CD4-positive, alpha-beta T cell treated with Interleukin-15 for 4 hours (primary cell): ENCODE measurements around the gene NPLOC4.
A peak's percentile ranks its signal among the peaks of the same experiment; 100 is the strongest.

Experiments used
- DNase-seq: peaks from one replicate; pipeline ENCODE4 v3.0.0-alpha.2; 2020; ENCODE audit warnings: low spot score

NPLOC4 gene

DNA sequence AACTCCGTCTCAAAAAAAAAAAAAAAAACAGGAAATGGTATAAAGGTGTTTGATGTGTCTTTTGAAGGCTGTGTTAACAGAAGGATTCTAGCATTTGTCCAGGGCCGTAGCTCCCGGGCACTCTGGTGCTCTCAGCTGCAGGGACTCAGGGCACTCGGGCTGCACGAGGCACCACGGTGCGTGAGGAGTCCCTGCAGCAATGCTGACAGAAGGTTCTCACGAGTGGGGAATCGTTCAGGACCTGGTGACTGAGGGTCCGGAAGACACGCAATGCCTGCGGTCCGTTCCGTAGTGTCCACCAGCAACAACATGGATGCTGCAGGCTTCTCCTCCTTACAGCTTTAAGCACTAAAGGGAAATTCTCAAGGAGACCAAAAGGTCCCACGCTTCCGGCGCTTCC lies 72.1 kb downstream of the NPLOC4 start:
- no peak for DNase-seq

DNA sequence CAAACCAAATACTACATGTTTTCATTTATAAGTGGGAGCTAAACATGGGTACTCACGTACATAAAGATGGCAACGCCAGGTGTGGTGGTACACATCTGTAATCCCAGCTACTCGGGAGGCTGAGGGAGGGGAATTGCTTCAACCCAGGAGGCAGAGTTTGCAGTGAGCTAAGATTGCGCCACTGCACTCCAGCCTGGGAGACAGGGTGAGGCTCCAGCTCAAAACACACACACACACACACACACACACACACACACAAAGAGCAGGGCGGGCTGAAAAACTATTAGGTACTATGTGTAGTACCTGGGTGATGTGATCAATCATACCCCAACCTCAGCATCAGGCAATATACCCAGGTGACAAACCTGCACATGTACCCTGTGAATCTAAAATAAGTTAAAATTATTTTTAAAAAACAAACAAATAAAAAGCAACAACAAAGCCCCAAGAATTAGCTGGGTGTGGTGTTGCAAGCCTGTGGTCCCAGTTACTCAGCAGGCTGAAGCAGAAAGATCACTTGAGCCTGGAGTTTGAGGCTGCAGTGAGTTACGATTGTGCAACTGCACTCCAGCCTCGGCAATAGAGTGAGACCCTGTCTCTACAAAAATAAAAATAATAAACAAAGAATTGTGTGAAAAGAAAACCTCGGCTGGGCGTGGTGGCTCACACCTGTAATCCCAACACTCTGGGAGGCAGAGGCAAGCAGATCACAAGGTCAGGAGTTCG lies 72.9 kb downstream of the NPLOC4 start:
- DNase-seq: no peak

DNA sequence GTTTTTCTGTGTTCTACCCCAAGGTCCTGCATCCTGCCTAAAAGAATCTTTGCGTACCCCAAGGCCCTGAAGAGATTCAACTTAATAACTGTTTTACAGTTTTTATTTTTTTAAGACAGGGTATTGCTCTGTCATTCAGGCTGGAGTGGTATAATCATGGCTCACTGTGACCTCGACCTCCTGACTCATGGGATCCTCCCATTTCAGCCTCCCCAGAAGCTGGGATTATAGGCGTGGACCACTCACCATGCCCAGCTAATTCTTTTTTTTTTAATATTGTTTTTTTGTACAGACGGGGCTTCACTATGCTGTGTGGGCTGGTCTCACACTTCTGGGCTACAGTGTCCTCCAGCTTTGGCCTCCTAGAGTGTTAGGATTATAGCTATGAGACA lies 75.4 kb downstream of the NPLOC4 start:
- no peak for DNase-seq

DNA sequence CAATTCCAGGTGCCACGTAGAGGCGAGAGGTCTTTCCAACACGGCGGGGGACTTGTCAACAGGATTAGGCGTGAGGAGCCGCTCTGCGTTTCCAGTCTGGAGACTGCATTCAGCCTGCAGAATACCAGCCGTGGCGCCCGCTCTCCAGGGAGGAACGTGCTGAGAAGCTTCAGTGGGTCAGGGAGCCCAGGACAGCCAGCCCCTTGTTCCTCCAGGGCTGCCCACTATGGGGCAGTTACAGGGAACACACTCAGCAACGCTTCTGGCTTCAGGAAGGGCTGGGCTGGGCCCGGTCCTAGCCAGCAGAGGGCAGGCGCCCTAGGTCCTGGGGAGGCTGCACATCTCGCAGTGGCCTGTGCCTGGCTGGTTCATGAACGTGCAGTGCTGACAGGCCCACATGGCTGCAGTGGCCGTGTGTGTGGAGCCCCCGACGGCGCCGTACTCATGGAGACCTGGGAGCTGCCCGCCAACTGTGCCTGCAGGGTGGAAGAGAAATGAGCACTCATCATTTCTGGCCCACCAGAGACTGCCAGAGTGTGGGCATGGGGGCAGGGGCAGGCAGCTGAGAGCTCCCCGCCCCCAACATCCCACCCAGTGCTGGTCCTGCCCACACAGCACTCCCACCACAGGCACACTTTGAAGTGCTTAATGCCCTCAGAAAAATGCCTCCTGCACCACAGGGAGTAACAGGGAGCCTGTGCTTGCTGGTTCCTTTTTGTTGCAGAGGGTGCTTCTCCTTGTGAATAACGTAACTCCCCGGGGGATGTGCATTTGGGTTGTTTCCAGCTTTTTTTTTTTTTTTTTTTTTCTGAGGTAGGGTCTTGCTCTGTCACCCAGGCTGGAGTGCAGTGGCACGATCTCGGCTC lies 77.7 kb downstream of the NPLOC4 start:
- DNase-seq: no peak

DNA sequence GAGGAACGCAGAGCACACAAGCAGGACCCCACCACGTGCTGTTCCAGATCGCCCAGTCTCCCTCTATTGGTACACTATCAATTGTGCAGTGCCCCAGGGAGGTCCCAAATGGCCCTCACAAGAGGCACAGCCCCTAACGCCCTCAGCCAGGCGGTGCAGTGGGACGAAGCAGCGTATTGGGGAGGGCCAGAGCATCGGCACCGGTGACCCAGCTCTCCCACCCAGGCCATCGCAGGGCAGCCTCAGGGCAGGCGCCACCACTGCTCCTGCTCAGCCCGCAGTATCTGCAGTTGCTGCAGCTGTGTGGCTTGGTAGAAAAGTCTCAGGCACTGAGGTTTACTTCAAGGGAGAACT lies 78.8 kb downstream of the NPLOC4 start:
- no peak for DNase-seq

DNA sequence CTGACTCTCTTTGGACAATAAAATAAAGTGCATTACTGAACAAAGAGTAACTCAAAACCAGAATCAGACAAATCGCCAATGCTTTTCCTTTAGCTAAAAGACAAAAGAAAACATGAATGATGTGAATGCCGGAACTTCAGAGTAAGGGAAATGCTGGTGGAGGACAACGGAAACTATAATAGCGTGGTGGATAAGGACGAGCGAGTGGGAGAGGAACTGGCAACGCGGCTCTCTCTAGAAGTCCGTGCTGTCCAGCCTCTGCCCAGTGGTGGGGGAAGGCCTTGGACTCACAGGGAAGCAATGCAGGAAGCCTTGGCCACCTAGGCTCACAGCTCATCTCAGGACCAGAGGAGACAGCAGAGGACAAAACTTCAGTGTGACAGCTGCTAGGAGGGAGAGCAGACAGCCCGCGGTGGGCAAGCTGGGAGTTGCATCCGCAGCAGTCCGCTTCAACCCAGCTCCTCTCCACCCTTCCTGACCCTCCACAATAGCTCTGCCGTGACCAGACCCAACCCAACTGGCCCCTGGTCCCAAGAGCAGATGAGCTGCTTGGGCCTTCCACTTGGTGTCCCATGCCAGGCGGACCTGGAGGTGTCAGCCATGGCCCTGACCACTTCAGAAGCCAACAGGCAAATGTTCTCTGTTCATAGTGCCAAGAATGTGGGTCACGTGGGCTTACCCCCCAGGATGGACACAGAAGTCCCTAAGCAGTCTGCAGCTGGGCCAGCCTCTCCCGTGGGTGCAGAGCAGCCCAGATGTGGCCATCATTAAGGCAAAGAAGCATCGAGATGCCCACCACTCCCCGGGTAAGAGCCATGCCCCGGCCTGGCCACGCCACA lies 79.4 kb downstream of the NPLOC4 start:
- DNase-seq: no peak

DNA sequence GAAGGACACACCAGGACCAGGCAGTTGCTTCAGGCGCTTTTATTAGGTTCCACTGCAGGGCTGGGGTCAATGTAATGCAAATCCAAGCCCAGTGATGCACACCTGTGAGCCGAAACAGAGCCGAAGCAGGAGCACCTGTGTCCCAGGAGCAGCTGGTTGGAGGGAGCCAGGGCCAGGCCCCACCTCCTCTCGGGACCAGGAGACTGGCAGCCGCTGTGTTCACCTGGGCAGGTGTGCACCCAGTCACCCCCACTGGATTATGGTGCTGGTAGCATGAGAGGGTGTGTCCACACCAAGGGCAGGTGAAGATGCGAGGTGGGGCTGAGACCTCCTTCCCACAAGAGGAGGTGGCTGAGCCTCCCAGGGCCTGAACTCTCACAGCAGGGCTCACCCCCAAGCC lies 80.0 kb downstream of the NPLOC4 start:
- DNase-seq: no peak

DNA sequence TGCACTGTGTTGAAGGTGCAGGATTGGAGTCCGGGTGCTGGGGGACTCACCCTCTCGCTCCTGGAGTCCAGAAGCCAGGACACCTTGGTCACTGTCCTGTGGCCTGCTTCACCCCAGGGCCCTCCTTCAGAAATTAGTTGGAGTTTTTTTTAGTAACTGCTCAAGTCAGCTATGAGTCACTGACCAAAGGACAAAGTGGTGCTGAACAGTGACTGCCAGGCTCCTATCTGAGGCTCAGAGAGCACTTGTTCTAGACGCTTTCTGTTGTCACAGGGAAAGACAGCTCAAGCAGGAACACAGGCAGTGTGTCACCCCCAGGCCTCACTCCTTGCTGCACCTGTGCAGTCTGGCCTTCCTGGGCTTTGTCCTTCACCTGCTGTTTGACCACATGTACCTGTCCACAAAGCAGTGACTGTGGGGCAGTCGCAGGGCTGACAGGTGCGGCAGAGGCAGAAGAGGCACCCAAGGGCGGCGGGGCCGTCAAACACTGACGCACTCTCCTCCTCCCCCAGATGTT lies 80.7 kb downstream of the NPLOC4 start:
- DNase-seq: no peak

DNA sequence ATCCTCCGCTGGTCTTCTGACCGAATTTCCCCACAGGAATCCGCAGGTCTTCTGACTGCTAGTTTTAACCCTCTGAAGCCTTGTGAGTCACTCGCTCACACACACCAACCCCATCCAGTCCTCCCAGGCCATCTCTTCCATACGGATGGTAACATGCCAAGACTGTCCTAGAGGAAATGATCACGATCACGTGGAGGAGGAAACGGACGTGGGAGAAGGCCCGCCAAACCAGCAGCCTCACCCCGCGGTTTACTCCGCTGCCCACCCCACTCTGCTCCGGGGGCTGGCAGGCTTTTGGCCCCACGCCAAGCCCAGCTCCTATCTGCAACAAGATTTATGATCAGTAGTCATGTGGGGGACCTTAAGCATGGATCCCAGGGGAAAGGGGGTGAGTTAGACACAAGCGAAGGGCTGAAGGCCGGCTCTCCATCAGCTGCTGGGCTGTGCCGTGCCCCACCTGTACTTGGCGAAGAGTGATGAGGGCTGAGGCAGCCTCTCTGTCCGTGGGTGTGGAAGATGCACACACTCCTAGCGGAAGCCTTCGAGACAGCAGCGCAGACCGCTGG lies 83.2 kb downstream of the NPLOC4 start:
- no peak for DNase-seq

DNA sequence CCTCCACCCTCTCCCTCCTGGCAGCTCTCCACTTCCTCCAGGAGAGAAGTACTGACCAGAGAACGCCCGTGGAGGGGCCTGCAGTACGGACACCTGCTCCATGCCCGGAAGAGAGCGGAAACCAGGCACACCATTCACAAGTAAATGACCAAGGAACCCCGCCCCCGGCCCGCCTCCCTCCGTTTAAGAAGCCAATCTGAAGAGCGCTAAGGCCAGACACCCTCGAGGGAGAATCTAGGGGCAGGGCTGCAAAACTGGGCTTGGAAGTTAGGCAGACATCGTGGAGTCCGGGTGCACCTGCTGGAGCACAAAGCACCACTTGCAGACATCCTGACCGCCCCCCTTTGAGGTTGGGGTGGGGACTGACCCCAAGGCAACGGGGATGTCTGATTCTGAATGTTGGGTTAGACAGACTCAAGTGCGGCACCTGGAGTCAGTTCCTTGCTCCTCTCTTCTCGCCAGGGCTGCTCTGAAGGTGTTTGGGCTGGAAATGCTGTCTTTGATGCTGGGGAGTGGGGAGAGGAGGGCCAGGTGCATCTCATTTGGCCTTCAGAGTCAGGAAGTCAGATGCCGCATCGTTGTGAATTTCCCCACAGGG lies 83.8 kb downstream of the NPLOC4 start:
- peak; percentile 69 for DNase-seq

DNA sequence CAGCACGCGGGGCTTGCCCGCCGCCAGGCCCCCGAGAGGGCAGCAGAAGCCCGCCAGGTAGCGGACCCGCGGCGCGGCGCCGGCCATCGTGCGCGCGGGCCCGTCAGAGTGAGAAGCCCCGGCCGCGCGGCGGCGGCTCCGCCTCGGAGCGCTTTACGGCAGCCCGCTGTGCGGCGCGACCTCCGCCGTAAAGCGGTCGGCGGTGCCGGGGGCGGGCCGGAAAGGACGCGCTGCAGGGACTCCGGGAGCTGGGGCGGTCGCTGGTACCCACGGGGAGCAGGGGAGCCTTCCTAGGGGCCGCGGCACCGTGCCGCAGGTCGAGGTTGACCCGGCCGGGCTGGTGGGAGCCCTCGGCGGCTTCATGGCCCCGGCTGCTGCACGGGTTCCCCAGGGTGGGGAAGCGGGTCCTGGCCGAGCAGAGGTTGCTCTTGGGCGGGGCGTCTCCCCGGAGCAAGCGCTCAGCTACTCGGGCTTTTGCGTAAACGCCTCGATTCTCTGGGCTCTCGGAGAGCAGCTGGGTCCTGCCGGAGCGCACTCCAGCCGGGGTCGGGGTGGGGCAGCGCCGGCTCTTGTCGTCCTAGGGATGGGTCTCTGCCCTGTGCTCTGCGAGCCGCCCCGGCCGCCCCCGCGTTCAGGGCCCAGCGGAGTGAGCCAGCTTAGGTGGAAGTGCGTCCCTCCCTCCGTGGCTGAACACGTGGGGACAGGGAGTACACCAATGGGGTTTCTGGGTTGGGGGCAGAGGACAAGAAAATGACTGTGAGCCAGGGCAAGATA lies 84.5 kb downstream of the NPLOC4 start, which contains the start of gene FAAP100:
TSS of gene FAAP100 (minus strand) at position 110 of the 774 bp plus-strand sequence. CDS start at position 87, 23 bp downstream.
- peak; percentile 80 for DNase-seq

DNA sequence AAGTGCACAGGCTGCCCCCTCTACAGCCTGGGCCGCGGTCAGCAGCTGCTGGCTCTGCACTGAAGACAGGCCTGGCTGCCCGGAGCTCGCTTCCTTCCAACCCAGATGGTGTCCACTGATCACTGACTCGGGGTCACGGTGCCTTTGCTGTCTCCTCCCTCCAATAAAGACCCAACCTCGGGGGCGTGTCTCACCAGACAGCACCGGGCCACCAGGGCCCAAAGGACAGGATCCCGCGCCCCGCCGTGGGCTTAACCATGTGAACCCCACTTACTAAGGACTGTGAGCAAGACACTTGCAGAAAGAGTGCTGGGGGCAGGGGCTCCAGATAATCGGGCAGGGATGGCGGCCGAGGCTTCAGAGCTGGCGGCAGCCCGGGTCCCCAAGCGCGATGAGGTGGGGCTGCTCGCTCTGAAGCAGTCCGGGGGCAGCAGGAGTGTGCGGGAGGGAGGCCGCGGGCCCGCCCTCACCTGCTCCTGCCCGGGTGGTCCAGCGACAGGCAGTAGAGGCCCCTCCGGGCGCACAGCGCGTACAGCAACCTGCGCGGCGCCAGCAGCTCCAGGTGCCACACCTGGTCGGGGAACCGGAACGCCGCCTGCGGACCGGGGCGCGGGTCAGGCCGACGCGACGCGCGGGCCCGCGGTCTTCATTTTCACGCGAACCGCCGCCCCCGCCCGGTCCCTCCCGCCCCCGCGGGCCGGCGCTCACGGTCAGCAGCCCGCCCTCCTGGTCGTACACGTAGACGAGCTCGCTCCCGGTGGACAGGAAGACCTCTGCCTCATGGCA lies 85.3 kb downstream of the NPLOC4 start:
- peak; percentile 6 for DNase-seq

DNA sequence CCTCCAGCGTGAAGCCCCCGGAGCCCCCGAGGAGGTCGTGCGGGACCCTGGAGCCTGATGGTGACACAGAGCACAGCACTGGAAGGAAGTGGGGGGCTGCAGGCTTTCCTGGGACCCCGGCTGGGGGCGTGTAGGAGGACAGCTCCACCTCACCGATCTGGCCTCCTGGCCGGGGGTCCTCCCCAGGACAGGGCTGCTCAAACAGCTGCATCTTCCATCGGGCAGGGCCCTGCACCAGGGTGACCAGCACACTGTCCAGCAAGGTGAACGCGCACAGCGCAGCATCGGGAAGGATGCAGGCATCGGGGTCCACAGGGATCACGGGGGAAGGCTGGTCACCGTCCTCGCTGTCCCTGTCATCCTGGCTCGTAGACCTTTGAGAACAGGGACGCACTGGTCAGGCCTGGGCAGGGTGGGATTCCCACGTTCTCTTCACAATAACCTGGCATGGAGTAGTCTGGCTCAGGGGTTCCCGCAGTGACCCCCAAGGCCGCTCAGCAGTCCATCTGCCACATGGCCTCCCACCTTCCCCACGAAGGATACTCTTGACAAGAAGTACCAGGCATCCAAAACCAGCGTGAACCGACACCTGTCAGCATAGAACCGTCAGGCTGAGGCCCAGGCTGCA lies 86.0 kb downstream of the NPLOC4 start:
- DNase-seq: no peak

DNA sequence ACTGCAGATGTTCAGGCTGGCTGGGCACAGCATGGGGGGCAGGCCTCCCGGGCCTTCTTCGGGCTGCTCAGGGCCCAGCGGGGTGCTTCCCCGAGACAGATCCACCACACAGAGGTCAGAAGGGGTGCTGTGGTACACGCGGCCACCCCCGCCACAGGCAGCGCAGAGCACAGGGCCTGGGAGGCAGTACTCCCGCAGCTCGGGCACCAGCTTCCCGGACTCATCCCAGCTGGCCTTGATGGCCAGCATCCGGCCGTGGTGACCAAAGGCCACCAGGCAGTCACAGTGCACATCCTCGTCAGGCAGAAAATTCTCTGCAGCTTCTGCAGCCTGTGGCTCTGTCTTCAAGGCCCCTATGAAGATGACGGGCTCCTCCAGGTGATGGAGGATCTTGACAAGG lies 86.6 kb downstream of the NPLOC4 start:
- no peak for DNase-seq

DNA sequence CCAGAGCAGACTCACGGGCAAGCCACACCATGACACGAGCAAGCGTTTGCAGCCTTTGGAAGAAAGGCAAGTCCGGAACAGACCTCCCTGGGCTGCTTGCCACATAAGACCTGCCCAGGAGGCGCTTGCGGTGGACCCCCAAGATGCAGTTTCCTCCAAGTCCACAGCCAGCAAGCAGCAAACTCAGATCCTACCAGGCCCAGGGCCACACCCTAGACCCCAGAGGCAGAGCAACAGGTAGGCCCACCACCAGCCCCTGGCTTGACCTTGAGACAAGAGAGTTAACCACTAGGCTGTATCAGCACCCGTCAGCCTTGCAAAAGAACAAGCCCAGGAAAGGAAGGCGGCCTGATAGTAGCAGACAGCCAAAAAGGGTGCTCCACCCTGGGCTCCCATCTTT lies 87.1 kb downstream of the NPLOC4 start:
- DNase-seq: no peak

DNA sequence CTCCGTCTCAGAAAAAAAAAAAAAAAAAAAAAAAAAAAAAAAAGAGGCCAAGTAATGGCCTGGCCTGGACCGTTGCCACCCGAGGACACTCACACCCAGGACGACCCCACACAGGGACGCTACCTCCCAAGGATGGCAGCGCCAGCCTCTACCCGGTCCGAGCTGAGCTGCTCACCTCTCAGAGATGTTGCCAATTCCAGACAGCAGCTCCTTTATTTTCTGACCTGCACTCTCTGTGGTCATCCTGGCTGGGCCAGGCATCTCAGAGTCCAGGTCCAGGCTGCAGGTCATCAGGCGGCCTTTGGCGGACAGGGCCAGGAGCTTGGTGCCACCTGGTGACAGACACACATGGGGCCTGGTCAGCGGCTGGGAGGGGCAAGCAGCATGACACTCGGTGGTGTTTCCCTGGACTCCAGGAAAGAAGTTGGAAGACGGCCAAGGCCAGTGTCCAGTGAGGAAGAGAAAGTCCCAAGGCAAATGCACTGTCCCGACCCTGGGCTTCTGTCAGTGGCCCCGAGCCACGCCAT lies 87.8 kb downstream of the NPLOC4 start:
- no peak for DNase-seq

DNA sequence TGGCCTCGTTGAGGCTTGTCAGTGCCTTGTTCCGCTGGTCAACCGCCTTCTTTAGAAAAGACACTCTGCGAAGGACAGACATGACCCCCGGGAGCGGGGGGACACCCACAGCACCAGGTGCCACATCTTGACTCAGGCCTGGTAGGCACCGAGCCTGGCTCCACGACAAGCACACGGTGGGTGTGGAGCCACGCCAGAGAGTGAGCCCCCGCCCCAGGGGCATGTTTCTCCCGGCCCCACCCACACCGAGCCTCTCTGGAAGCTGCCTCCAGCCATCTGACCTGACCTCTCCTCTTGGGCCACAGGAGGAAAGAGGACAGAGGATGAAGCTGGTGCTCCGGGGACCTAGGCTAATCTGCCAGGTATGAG lies 89.3 kb downstream of the NPLOC4 start:
- no peak for DNase-seq

DNA sequence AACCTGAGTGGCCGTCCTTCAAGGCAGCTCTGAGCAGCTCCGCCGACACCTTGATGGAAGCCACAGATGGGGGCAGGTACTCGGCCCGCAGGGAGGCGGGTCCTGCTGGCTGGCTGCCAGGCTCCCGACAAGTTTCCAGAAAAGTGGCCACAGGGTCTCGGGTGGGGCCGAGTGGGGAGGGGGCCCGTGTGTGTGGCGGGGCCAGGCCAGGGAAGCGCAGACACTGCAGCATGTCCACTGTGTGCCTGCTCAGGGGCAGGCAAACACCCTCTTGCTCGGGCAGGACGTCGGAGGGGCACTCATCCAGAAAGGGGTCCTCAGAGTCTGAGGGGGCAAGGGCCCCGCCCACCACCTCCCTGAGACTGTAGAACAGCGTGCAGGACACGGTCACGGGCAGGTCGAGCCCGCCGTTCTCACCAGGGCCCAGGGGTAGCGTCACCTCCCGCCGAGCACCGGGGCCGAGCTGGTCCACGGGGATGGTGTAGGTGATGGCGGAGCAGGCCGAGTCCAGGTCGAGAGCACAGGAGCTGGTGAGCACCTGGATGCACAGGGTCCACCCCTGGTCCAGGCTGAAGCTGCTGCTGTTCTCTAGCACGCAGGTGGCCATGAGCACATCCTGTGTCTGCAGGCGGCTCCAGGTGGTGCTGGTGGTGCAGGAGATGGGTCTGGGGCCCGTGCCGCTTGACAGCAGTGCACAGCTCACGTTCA lies 89.9 kb downstream of the NPLOC4 start:
- DNase-seq: no peak
